Measurements from ENCODE around the gene QPCTL.

Gene QPCTL

DNA sequence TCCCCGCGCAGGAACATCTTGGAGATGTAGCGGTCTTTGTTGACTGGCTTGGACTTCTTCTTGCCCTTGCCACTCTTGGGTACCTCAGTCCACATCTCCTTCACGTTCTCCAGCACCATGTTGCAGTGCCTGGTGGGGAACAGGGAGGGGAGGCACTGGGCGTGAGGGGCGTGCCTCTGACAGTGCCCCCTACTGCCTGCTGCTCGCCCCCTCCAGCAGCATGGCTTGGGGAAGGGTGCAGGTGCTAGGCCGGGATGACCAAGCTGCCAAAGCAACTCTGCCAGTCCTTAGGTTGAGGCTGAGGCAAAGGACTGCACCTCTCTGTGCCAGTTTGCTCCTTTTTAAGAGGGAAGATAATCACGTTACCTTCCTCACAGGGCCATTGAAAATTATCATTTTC is 4.9 kb upstream of the QPCTL start:
- no peak for DNase-seq (ENCODE audit: low spot score)
- TF ChIP-seq, protein P1, sequence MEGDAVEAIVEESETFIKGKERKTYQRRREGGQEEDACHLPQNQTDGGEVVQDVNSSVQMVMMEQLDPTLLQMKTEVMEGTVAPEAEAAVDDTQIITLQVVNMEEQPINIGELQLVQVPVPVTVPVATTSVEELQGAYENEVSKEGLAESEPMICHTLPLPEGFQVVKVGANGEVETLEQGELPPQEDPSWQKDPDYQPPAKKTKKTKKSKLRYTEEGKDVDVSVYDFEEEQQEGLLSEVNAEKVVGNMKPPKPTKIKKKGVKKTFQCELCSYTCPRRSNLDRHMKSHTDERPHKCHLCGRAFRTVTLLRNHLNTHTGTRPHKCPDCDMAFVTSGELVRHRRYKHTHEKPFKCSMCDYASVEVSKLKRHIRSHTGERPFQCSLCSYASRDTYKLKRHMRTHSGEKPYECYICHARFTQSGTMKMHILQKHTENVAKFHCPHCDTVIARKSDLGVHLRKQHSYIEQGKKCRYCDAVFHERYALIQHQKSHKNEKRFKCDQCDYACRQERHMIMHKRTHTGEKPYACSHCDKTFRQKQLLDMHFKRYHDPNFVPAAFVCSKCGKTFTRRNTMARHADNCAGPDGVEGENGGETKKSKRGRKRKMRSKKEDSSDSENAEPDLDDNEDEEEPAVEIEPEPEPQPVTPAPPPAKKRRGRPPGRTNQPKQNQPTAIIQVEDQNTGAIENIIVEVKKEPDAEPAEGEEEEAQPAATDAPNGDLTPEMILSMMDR (conservative IDR thresholded peaks at IDR 0.05; ENCODE audit: low read depth) = no peak
- POLR2A ChIA-PET (ENCODE audit: low non-redundant PET) = no interaction called here
- peak overlapping the region; percentile 97 for H3K27ac ChIP-seq
- CTCF ChIA-PET = interaction anchor here (0.9 kb wide), 1 partner anchor 81 kb away, joined by 3 read pairs; no protein-coding TSS in a partner anchor

GRCh38 chr19:45691516-45692186 is 815 bp upstream of the QPCTL start, which contains the start of gene SNRPD2:
SNRPD2 (minus strand) TSS chr19:45691953; CDS start chr19:45691888, 65 bp downstream.
- ChIA-PET POLR2A (ENCODE audit: low non-redundant PET) (interaction anchor here (0.6 to 1.8 kb wide), 4 partner anchors 12 to 77 kb away, joined by 3 to 6 read pairs (median 3); partner anchors contain the start of gene SIX5), CTCF (interaction anchor here (0.6 to 2.4 kb wide), 7 partner anchors 10 to 354 kb away, joined by 3 to 10 read pairs (median 5); no protein-coding TSS in a partner anchor)
- H3K27ac ChIP-seq = peak within 1 kb of the TSS; percentile 89
- TF ChIP-seq, protein P1 (conservative IDR thresholded peaks at IDR 0.05; ENCODE audit: low read depth) = no peak
- DNase-seq (ENCODE audit: low spot score) = peak; percentile 94

- ChIA-PET POLR2A (ENCODE audit: low non-redundant PET) (interaction anchor here (0.6 to 1.8 kb wide), 3 partner anchors 8 to 76 kb away, joined by 3 to 6 read pairs (median 3); partner anchors contain the start of gene SIX5), CTCF (interaction anchor here (0.6 to 2.4 kb wide), 21 partner anchors 9 to 1495 kb away, joined by 3 to 13 read pairs (median 4); no protein-coding TSS in a partner anchor)
- peak overlapping the region; percentile 89 for H3K27ac ChIP-seq
- DNase-seq (ENCODE audit: low spot score) = peak; percentile 75
- TF ChIP-seq, protein P1 (conservative IDR thresholded peaks at IDR 0.05; ENCODE audit: low read depth) = peak; percentile 95
Observed at GRCh38 chr19:45693106-45693788, 781 bp downstream of the QPCTL start.

- ChIA-PET POLR2A (ENCODE audit: low non-redundant PET) (no interaction called here), CTCF (no interaction called here)
- peak overlapping the region; percentile 27 for H3K27ac ChIP-seq
- TF ChIP-seq, protein P1 (conservative IDR thresholded peaks at IDR 0.05; ENCODE audit: low read depth) = no peak
- DNase-seq (ENCODE audit: low spot score) = no peak
Observed at GRCh38 chr19:45701676-45702075, 9.2 kb downstream of the QPCTL start.

GRCh38 chr19:45705115-45705514 is 12.6 kb downstream of the QPCTL start:
- TF ChIP-seq, protein P1 (conservative IDR thresholded peaks at IDR 0.05; ENCODE audit: low read depth) = no peak
- CTCF ChIA-PET = no interaction called here
- POLR2A ChIA-PET (ENCODE audit: low non-redundant PET) = no interaction called here
- 0 out of 2 replicates have a peak overlapping the region, but pooled peaks have one; percentile 42 for H3K27ac ChIP-seq
- DNase-seq (ENCODE audit: low spot score) = no peak

DNA sequence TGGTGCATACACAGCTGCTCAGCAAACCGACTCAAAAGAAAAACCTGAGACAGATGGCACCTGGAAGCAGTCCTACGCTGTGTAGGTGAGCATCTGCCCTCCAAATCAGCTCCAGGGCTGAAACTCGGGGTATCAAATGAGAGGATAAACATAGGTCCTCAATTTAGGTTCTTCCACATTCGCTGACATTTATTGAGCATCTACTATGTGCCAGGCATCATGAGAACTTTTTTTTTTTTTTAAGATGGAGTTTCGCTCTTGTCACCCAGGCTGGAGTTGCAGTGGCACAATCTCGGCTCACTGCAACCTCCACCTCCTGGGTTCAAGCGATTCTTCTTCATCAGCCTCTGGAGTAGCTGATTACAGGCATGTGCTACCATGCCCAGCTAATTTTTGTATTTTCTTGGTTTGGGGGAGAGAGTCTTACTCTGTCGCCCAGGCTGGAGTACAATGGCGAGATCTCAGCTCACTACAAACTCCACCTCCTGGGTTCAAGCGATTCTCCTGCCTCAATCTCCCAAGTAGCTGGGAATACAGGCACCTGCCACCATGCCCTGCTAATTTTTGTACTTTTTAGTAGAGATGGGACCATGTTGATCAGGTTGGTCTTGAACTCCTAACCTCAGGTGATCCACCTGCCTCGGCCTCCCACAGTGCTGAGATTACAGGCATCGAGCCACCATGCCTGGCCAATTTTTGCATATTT is 13.4 kb downstream of the QPCTL start:
- TF ChIP-seq, protein P1 (conservative IDR thresholded peaks at IDR 0.05; ENCODE audit: low read depth) = no peak
- peak overlapping the region; percentile 42 for H3K27ac ChIP-seq
- no peak for DNase-seq (ENCODE audit: low spot score)
- POLR2A ChIA-PET (ENCODE audit: low non-redundant PET) = no interaction called here
- CTCF ChIA-PET = interaction anchor here (3.1 to 3.4 kb wide), 2 partner anchors 12 to 14 kb away, joined by 10 to 11 read pairs; partner anchors contain the start of genes QPCTL and SNRPD2
